Stimulated activated CD4-positive, alpha-beta T cell treated with anti-CD3 and anti-CD28 coated beads, Interleukin-2, amount 100 ng/mL, for 4 hours (primary cell): ENCODE data around the gene KRTAP4-3.
"Not testable (repeated sequence)": the region's sequence is repeated elsewhere in the genome, so short reads cannot be mapped to it uniquely, and the experiment has no call there.

Source experiments
- DNase-seq: peaks from one replicate; pipeline ENCODE4 v3.0.0-alpha.2; 2020; ENCODE audit warnings: low read depth

KRTAP4-3 gene

GRCh38 chr17:41168121-41168520, at the start of gene KRTAP4-3:
Gene KRTAP4-3 (minus strand): TSS chr17:41168221. CDS start chr17:41168172, 49 bp downstream.
- DNase-seq = no peak

- no peak for DNase-seq
Observed at GRCh38 chr17:41215681-41216080, 47.7 kb upstream of the KRTAP4-3 start.

GRCh38 chr17:41212524-41213169, 44.6 kb upstream of the KRTAP4-3 start:
- DNase-seq = no peak

GRCh38 chr17:41211845-41212466, 43.9 kb upstream of the KRTAP4-3 start:
- no peak for DNase-seq

GRCh38 chr17:41199421-41200078, 31.5 kb upstream of the KRTAP4-3 start:
- no peak for DNase-seq

GRCh38 chr17:41196068-41196467, 28.0 kb upstream of the KRTAP4-3 start:
- no peak for DNase-seq

GRCh38 chr17:41190328-41190727, 22.3 kb upstream of the KRTAP4-3 start:
- no peak for DNase-seq

GRCh38 chr17:41189837-41190318, 21.9 kb upstream of the KRTAP4-3 start, which contains the start of gene KRTAP9-1:
Gene KRTAP9-1 (plus strand): TSS chr17:41189887. CDS start chr17:41189887, 0 bp downstream.
- DNase-seq = not testable (repeated sequence)

- DNase-seq = no peak
Observed at GRCh38 chr17:41186872-41187271, 18.9 kb upstream of the KRTAP4-3 start.

GRCh38 chr17:41185001-41185400, 17.0 kb upstream of the KRTAP4-3 start:
- no peak for DNase-seq

GRCh38 chr17:41184480-41184961, 16.5 kb upstream of the KRTAP4-3 start, which contains the start of gene KRTAP4-1:
Gene KRTAP4-1 (minus strand): TSS chr17:41184911. CDS start chr17:41184854, 57 bp downstream.
- no peak for DNase-seq

GRCh38 chr17:41178843-41179616, 11.0 kb upstream of the KRTAP4-3 start:
- DNase-seq = no peak

GRCh38 chr17:41178341-41178740, 10.3 kb upstream of the KRTAP4-3 start:
- DNase-seq = no peak

GRCh38 chr17:41177727-41178271, 9.8 kb upstream of the KRTAP4-3 start, which contains the start of gene KRTAP4-2:
Gene KRTAP4-2 (minus strand): TSS chr17:41178221. CDS start chr17:41178164, 57 bp downstream.
- no peak for DNase-seq

GRCh38 chr17:41176744-41177387, 8.8 kb upstream of the KRTAP4-3 start:
- DNase-seq = no peak

GRCh38 chr17:41171886-41172285, 3.9 kb upstream of the KRTAP4-3 start:
- no peak for DNase-seq

GRCh38 chr17:41167561-41167960, 460 bp downstream of the KRTAP4-3 start:
- DNase-seq = no peak

GRCh38 chr17:41163828-41164227, 4.2 kb downstream of the KRTAP4-3 start:
- no peak for DNase-seq

GRCh38 chr17:41160648-41161047, 7.4 kb downstream of the KRTAP4-3 start, which contains the start of gene KRTAP4-4:
Gene KRTAP4-4 (minus strand): TSS chr17:41160748. CDS start chr17:41160691, 57 bp downstream.
- no peak for DNase-seq

- DNase-seq = not testable (repeated sequence)
Observed at GRCh38 chr17:41160190-41160589, 7.8 kb downstream of the KRTAP4-3 start.

GRCh38 chr17:41153856-41154255, 14.2 kb downstream of the KRTAP4-3 start:
- DNase-seq = no peak
